GM21529 (cell line): ENCODE data around the gene ZBTB24.

Source experiments
- ATAC-seq: cut with Tn5 transposase; IDR thresholded peaks from one replicate; pipeline ENCODE4 v1.9.1; 2021; ENCODE audit not compliant: unreplicated experiment

The ZBTB24 gene

DNA sequence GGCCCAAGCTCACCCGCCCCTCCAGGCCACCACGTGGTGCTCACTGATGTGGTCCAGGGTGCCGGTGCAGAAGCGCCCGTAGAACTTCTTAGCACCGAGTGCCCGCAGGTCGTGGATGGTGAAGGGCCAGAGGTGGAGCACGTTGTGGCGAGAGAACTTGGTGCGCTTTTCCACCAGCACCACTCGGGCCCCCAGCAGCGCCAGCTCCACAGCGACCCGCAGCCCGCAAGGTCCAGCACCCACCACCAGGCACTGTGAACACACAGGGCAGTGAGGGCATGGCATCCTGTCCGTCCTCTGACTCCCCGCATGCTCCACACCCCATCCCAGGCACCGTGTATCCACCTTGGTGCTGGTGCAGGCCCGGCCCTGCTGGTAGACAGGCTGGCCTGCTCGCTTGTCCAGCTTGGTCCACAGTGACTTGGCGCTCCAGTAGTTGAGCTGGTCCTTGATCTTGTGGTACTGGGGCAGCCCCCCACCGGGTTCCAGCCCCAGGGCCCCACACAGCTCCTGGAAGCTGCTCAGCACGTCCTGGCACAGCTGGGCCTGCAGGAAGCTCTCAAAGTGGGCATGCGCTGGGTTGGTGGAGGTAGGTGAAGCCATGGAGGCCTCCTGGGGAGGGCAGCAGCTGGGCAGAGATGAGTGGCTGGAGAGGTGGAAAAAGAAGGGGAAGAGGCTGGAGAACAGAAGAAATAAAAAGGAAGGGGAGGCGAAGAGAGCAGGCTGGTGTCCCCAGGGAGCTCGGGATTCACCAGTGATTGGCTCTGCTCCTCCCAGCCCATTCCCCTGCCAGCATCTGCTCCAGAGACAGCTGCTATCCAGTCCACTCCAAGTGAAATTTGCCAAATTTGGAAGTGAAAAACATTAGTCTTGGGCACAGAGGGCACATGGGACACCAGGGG lies 29.2 kb downstream of the ZBTB24 start:
- ATAC-seq = no peak

DNA sequence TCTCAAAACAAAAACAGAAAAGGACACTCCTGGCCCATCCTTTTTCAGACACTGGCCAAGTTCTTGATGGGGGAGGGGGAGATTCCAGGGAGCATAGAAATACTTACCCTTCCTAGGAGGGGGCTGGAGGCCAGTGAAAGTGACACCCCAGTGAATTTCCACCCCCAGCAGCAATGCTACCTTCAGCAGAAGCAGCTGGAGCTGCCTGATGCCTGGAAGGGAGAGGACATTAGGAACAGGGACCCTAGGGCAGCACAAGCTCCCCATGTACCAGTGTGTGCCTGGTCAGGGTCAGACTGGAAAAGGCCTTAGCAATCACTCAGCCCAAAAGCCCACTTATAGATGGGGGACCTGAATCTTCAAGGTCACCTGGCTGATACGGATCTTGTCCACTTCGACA lies 29.9 kb downstream of the ZBTB24 start:
- ATAC-seq = no peak

DNA sequence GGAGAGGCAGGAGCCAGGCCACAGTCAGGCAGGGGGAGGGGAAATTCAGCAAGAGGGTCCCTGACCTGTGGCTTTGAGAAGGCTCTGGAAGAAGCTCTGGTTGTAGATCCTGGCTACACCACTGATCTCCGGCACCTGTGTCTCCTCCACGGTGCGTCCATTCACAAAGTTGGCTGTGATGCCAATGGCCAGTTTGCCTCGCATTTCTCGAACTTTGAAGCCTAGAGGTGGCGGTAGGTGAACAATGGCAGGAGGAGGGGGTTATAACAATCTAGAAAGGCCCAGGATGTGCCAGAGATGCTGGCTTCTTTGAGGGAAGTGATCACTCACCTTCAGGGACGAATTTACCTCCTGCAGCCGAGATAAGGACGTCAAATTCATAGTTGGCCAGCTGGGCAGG lies 30.8 kb downstream of the ZBTB24 start:
- ATAC-seq = no peak

DNA sequence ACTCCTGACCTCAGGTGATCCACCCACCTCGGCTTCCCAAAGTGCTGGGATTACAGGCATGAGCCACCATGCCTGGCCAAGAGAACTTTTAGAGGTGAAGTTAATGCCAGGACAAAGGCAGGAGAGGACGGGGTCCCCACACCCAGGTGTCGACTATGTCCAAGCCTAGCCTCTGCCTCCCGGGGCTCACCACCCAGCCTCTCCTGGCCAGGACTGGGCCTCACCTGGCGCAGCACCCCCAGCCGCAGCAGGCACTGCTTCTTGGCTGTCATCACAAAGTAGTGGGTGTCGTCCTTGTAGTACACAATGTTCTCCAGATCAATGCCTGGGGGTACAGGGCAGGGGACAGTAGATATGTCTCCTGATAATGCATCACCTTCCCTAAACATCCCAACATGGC lies 31.6 kb downstream of the ZBTB24 start:
- ATAC-seq = no peak

DNA sequence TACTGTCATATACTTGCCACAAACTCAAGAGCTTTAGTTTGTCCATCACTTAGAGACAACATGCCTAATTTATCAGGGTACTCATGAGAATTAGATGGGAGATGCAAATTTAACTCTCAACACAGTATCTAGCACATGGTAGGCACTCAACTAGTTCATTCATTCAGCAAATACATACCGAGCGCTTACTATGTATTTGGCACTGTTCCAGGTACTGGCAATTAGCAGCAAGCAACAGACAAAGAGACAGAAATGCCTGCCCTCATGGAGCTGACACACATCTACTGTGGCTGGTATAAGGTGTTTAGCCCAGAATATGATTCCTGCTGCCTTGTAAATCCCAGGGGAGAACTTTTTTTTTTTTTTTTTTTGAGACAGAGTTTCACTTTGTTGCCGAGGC lies 32.2 kb downstream of the ZBTB24 start:
- no peak for ATAC-seq

DNA sequence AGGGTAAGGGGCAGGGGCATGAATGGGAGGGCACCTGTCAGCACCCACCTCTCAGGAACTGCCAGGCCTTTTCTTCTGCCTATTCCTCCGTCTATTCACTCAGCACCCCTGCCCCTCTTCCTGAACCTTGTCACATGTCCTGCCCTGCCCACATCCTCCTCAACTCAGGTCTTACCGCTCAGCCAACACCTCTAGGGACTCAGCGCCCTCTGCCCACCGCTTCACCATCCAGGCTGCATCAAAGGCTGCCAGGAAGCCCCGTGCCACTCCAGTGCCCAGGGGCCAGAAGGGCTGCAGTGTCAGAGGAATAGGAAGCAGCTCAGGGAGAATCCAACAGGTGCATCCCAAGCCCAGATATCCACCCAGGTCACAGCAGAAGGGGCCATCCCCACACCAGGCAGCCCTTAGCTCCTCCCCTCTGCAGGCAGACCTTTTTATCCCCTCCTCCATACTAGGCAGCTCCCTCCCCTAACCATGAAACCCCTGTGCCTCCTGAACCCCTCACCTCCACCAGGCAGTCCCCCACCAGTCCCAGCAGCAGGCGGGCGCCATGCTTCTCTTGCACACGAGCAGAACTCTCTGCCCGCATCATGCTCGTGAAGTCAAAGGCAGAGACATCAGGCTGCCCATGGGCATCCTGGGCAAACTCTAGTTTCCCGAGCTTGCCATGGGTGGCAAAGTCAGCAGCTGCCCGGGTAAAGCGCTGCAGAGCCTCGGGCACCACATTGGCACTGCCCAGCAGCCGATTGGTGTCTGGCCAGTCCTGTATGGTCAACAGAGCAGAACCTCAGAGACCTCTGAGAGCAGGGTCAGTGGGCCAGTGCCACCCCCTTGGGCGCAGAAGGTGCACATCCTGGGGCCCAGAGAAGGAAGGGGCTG lies 33.0 kb downstream of the ZBTB24 start:
- no peak for ATAC-seq

DNA sequence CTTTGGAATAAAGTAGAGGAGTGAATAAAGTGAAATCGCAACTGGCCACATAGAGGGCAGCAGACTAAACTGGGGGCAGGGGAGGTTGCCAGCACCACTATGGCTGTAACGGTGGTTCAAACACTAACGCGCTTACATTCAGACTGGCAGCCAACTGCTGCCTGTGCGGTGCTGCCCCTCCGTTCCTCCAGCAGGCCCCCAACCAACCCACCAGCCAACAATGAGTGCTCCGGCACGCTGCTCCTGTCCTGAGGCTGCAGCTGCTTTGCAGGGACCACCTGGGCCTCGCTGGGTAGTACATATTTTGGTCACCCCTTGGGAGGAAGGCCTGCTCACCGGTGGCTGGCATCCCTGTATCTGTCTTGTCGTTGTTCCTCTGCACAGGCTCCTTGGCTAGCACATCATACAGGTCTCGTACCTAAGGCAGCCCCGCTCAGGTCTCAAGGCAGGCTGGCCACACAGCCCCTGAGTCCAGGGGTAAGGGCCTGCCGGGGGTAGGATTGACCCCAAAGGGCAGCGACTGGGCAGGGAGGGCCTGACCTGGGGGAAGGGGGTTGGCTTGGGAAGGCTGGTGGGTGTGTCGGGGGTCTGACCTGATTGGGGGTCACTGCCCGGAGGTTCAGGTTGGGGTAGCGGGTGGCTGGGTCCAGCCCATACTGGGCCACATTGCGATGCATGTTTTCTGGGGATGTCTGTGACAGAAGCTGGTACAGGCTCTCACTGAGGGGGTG lies 33.8 kb downstream of the ZBTB24 start:
- no peak for ATAC-seq

DNA sequence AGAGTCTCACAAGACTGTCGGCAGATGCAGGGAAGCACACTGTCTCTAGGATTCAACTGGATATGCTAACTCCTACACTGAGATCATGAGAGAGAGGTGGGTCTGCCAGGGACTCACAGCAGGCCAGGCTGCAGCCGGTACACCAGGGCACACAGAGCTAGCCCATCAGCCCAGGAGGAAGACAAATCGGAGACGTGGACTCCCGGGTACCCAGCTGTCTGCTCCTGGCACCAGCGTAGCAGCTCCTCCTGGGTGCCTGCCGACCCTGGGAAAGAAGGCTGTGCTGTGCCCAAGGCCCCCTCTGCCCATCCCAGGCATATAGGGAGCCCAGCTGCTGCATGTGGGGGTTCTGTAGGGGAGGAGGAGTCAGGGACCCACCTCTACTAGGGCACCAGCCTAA lies 34.4 kb downstream of the ZBTB24 start:
- no peak for ATAC-seq

DNA sequence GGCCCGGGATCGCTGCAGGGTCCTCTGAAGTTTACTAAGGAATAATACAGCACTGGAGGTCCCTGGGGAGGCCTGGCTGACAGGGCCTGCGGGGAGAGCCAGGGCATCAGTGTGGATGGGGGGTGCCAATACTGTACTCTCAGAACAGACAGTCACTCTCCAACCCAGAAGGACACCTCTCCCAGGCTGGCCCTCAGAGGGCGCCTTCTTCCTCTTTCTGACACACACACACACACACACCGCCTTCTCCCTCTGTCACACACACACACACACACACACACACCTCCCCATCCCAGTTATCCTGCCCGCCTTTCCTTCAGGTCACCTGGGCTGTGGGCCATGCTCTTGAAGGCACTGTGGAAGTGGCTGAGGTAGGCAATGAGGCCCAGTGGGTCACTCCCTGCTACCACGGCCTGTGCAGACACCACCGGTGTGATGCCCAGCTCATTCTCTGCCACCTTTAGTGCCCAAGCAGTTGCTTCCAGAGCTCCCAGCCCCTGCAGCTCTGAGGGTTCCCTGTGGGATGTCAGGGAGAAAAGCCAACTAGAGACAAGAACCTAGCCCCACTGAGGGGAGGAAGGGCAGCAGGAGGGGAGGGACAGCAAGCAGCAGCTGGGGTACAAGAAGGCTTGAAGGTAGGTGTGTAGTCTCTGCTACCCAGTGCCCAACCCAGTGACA lies 35.0 kb downstream of the ZBTB24 start:
- no peak for ATAC-seq

DNA sequence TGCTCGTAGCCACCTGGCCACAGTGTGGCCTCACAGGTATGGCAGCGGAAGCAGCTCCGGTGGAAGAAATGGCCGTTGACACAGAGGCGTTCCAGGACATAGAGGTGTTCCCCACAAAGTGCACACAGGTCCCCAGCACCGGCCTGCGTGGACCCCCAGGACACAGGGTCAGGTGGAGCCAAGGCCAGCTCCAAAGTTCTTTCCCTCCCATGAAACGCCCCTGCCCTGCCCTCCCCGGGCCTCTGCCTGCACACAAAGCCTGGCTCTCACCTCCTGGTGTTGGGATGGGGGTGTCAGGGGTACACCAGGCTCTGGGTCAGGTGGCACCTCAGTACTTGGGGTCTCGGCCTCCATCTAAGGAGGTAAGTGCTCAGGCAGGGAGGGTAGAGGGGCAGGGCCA lies 35.9 kb downstream of the ZBTB24 start:
- ATAC-seq = no peak

DNA sequence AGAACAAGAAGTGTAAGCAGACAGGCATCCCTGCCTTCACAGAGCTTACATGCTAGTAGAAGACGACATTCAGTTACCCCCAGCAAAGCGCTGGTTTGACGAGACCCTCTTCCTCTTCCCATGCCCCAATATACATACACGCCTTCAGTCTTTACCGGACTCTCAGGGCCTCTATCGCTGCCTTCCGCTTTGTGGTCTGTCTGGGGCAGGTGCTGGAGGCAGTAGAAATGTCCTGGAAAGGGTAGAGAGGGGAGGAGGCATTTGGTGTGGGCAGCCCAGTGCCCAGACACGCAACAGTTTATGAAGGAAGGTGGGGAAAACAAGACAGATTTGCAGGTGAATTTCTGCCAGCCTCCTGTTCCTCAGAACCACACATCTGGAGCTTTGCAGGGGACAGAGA lies 36.5 kb downstream of the ZBTB24 start:
- ATAC-seq = no peak

DNA sequence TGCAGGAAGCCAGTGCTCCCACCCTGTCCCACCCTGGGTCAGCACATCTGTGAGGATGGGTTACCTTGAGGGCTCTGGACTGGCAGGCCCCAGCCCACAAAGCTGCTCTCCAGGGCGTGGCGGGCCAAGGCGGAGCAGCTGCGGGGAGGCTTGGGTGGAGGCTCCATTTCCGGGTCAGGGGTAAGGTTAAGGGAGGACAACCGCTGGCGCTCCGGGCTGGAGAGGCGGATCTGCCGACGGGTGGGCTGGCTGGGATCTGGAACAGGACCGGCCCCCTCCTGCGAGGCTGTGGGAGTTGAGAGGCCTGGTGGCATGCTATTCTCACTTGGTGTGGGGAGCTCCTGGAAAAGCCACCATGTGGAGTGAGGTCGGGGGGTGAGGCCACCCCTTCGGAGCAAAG lies 36.9 kb downstream of the ZBTB24 start:
- no peak for ATAC-seq

DNA sequence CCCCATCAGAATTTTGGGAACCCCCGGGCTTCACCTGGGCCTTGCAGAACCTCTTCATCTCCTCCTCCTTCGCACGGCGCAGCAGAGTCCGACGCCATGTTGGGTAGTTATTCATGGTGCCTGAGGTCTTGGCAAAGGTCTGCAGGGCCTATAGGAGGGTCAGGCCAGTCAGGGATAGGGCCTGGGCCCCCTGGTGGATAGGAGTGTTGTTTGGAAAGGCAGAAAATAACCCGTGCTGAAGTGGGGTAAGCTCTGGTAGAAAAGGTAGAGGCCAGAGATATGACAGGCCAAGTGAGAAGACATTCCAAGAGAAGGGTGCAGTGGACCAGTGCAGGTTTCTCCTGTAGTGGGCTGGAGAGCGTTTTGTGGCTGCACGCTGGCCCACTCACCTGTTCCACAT lies 37.6 kb downstream of the ZBTB24 start:
- ATAC-seq = no peak

DNA sequence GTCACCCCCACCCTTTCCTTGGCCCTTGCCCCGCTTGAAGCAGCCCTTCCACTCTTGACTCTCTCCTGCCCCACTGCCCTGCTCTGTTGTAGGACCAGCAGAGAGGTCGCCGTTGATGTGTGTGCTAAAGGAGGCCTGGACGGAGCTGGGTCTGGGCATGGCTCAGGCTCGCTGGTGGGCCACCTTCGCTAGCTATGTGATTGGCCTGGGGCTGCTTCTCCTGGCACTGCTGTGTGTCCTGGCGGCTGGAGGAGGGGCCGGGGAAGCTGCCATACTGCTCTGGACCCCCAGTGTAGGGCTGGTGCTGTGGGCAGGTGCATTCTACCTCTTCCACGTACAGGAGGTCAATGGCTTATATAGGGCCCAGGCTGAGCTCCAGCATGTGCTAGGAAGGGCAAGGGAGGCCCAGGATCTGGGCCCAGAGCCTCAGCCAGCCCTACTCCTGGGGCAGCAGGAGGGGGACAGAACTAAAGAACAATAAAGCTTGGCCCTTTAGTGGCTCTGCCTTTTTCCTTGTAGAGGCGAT lies 39.5 kb downstream of the ZBTB24 start:
- no peak for ATAC-seq

DNA sequence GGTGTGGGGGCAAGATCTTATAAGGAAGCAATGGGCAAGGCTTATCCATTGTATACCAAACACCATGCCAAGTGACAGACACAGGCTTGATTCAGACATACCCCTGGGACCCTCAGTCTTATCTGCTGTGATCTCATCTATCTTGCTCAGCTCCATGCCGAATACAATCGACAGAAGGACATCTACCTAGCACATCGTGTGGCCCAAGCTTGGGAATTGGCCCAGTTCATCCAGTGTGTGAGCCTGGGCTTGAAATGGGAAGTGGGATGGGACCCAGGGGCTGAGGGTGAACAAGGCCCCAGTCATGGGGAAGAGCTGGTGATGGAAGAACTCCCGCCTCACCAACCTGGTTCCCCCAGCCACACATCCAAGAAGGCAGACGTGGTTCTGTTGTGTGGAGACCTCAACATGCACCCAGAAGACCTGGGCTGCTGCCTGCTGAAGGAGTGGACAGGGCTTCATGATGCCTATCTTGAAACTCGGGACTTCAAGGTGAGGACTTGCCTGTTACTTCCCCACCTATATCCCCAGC lies 40.6 kb downstream of the ZBTB24 start:
- no peak for ATAC-seq

DNA sequence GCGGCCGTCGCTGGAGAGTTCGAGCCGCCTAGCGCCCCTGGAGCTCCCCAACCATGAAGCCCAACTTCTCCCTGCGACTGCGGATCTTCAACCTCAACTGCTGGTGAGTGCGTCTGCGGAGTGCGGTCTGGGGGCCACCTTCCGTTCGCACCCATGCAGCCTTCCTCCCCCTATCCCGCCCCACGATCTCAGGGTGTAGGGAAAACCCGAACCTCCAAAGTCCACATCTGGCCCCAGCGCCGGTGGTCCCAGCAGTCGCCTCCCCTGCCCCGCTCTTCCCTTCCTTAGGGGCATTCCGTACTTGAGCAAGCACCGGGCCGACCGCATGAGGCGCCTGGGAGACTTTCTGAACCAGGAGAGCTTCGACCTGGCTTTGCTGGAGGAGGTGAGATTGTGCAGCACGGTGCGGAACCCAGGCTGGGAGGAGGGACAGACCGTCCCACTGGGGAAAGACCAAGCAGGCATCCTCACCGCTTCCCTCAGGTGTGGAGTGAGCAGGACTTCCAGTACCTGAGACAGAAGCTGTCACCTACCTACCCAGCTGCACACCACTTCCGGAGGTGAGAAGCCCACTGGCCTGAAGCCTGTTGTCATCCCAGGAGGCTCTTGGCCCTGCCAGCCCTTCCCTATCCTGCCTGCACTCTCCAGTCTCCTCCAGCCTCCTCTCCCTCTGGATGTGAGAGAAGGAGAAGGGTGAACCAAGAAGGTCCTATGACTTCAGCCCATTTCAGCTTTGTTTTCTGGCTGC lies 41.8 kb downstream of the ZBTB24 start:
- ATAC-seq = peak; percentile 16

DNA sequence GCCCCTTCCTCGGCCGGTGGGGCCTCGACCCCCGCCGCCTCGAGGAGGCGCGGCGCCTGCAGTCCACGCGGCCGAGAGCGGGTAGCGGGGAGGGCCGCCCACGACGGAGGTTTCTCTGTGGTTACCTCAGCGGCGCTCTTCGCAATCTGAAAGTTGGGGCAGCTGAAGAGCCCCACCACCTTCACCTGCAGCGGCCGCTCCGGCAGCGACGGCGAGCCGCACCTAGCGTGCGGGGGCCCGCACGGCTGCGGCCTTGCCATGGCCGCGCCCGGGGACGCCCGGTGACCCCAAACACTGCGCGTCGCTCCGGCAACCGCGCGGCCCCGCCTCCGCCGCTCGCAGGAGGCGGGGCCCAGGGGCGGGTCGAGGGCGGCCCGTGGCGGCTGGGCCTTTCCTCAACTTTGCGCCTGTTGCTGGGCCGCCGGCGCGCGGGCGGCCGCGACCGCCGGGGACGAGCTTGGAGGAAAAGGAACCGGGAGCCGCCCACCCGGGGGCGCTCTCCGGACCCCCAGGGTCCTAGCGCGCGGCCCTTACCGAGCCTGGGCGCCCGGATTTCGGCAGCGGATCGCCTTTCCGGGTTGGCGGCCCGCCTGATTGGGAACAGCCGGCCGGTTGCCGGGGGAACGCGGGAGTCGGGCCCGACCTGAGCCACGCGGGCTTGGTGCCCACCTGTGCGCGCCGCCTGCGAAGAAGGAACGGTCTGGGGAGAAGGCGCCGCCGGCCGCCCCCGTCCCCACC lies 42.5 kb downstream of the ZBTB24 start, which contains the start of the genes PPIL6 and SMPD2:
PPIL6 (minus strand) TSS at position 298 of the 738 bp plus-strand sequence; CDS start at position 260, 38 bp downstream.
SMPD2 (plus strand) TSS at position 394 of the 738 bp plus-strand sequence. CDS start 398 bp downstream, outside the sequence.
- peak; percentile 93 for ATAC-seq

DNA sequence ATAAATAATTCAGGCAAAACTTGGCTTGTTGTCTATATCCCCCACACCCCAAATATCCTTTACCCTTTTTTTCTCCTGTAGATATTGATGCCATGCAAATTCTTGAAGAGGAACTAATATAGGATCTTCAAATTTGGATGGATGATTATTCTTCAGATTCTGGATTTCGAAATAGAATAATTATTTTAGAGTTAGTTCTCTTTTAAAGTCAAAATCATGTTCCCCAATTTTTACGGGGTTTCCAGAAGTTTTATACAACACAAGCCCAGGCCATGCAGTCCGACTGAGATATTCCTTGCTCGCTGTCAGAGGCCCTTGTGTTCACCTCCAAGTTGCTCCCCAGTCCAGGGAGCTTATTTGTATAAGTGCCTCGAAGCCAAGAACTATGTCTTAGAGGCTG lies 47.0 kb downstream of the ZBTB24 start:
- no peak for ATAC-seq

DNA sequence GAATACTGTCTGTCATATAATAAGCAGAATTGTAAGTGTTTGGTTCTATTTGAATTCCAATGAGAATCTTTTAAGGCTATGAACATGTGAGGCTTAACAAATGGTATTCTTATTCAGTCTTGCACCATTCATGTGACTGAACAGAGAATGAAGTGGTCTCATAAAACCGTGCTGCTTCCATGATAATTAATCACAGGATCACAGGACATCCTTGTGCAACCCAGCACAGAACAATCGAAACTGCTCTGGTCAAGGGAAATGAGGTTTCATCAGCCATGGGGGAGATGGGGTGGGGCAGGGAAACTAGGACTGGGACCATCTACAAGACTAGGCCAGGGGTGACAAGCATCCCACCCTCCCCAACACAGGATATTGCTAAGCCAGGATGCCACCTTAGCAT lies 48.6 kb downstream of the ZBTB24 start:
- ATAC-seq = no peak
